Measurements from ENCODE around the gene CEP128.

- TF ChIP-seq, protein P1, sequence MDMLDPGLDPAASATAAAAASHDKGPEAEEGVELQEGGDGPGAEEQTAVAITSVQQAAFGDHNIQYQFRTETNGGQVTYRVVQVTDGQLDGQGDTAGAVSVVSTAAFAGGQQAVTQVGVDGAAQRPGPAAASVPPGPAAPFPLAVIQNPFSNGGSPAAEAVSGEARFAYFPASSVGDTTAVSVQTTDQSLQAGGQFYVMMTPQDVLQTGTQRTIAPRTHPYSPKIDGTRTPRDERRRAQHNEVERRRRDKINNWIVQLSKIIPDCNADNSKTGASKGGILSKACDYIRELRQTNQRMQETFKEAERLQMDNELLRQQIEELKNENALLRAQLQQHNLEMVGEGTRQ (CRISPR knock-in tag; IDR thresholded peaks at IDR 0.05) = no peak
- TF ChIP-seq ATF2 (CRISPR knock-in tag; IDR thresholded peaks at IDR 0.05; ENCODE audit: borderline replicate concordance, low read depth) (no peak), AFF4 (CRISPR knock-in tag; IDR thresholded peaks at IDR 0.05; ENCODE audit: borderline replicate concordance) (no peak), IRF1 (CRISPR knock-in tag; IDR thresholded peaks at IDR 0.05) (no peak), CBFB (CRISPR knock-in tag; IDR thresholded peaks at IDR 0.05; ENCODE audit: low read depth) (no peak), ZBTB21 (CRISPR knock-in tag; IDR thresholded peaks at IDR 0.05; ENCODE audit: borderline replicate concordance) (no peak), KAT7 (CRISPR knock-in tag; IDR thresholded peaks at IDR 0.05; ENCODE audit: borderline replicate concordance) (no peak)
- TF ChIP-seq, protein P2, sequence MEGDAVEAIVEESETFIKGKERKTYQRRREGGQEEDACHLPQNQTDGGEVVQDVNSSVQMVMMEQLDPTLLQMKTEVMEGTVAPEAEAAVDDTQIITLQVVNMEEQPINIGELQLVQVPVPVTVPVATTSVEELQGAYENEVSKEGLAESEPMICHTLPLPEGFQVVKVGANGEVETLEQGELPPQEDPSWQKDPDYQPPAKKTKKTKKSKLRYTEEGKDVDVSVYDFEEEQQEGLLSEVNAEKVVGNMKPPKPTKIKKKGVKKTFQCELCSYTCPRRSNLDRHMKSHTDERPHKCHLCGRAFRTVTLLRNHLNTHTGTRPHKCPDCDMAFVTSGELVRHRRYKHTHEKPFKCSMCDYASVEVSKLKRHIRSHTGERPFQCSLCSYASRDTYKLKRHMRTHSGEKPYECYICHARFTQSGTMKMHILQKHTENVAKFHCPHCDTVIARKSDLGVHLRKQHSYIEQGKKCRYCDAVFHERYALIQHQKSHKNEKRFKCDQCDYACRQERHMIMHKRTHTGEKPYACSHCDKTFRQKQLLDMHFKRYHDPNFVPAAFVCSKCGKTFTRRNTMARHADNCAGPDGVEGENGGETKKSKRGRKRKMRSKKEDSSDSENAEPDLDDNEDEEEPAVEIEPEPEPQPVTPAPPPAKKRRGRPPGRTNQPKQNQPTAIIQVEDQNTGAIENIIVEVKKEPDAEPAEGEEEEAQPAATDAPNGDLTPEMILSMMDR (IDR thresholded peaks at IDR 0.05) = no peak
- TF ChIP-seq, protein P3, sequence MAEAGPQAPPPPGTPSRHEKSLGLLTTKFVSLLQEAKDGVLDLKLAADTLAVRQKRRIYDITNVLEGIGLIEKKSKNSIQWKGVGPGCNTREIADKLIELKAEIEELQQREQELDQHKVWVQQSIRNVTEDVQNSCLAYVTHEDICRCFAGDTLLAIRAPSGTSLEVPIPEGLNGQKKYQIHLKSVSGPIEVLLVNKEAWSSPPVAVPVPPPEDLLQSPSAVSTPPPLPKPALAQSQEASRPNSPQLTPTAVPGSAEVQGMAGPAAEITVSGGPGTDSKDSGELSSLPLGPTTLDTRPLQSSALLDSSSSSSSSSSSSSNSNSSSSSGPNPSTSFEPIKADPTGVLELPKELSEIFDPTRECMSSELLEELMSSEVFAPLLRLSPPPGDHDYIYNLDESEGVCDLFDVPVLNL (CRISPR knock-in tag; IDR thresholded peaks at IDR 0.05; ENCODE audit: borderline replicate concordance, low read depth) = no peak
These were observed 17.0 kb downstream of the CEP128 start for GRCh38 chr14:80924365-80925103.

Data from WTC11 (cell line).